Tibial nerve (tissue), 4 donors: ENCODE results near the gene NKAIN2. TPM values are rescaled to one million over a fixed set of nuclear protein-coding genes. Genes with fewer than 3 reads are reported as not detected.

ENCODE experiments used
- DNase-seq, 2 donors: peaks; one replicate each; pipeline ENCODE4 v3.0.0-alpha.2; 2019; ENCODE audit warnings: low spot score in 2 of 2
- H3K27ac ChIP-seq, 4 donors: fragments of 200-600 bp; sonication (generic) in 3 of 4; one replicate each; pipeline ENCODE4 v1.5.1; 2017 to 2019; ENCODE audit warnings: mild to moderate bottlenecking in 1 of 4
- H3K27me3 ChIP-seq, 2 donors: fragments of 200-600 bp; sonication (generic) in 1 of 2; one replicate each; pipeline versions ENCODE4 v1.5.1 to v1.6.0; 2017 to 2019
- H3K36me3 ChIP-seq, 3 donors: fragments of 200-600 bp; sonication (generic); one replicate each; pipeline ENCODE4 v1.5.1; 2018 to 2019
- H3K4me1 ChIP-seq, 4 donors: fragments of 200-600 bp; sonication (generic) in 3 of 4; one replicate each; pipeline ENCODE4 v1.5.1; 2017 to 2019
- H3K4me3 ChIP-seq, 4 donors: fragments of 200-600 bp; sonication (generic) in 3 of 4; one replicate each; pipeline ENCODE4 v1.5.1; 2017 to 2019; ENCODE audit warnings: mild to moderate bottlenecking in 1 of 4, moderate library complexity in 1 of 4
- H3K9me3 ChIP-seq, 4 donors: fragments of 200-600 bp; sonication (generic) in 3 of 4; one replicate each; pipeline ENCODE4 v1.5.1; 2017 to 2019
- EP300 ChIP-seq, 2 donors: sonication (generic); formaldehyde crosslinking; IDR thresholded peaks; one replicate each; pipeline ENCODE4 v1.6.1; 2017; ENCODE audit warnings: antibody characterized with exemption in 2 of 2, mild to moderate bottlenecking in 1 of 2
- POLR2A ChIP-seq, 2 donors: fragments of 450-650 bp; IDR thresholded peaks; one replicate each; pipeline ENCODE4 v1.6.1; 2017; ENCODE audit warnings: antibody characterized with exemption in 2 of 2, mild to moderate bottlenecking in 2 of 2, moderate library complexity in 2 of 2
- WGBS, 2 donors: methylation state at CpG; one replicate each; pipeline ENCODE4 v1.1.5; 2018; 5-methylcytosine and 5-hydroxymethylcytosine counted together
- total RNA-seq, 4 donors: library from RNA; depleted of rRNA; stranded (reverse); fragments of >200 nt; gene quantifications; one replicate each; pipeline ENCODE4 v1.1.0, GENCODE V29; 2016
- TF ChIP-seq, protein P1 (sequence below), 5 experiments: fragments of 200-600 bp in 3 of 5; fragments of 450-650 bp in 2 of 5; sonication (generic) in 3 of 5; IDR thresholded peaks; one replicate each; pipeline ENCODE4 v1.5.1; 2016 to 2019; ENCODE audit warnings: antibody characterized with exemption in 5 of 5, mild to moderate bottlenecking in 3 of 5, moderate library complexity in 2 of 5

The NKAIN2 gene
- total RNA-seq, 4 donors from 2014 or later = 8.1 to 20.8 (median 15.2) TPM

DNA sequence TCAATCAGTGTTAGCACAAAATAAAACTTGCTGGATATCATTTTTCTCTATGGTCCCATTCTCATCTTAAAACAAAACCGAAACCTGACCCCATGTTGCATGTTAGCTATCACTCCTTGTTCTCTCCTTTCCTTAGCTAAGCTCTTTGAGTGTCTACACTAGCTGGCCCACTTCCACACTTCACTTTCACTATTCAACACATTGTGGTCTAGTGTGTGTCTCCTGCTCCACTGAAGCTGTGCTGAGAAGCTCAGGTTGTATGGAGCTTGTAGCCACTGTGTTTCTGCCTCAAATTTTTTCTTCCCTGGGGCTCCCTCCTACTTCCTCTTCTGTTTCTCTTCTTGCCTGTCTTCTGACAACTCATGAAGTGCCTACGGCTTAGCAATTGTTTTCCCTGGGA, 223.0 kb downstream of the NKAIN2 start:
- H3K36me3 ChIP-seq = no peaks in the 10 kb centered on the region
- no peak for DNase-seq
- WGBS, 2 donors = 83 to 90% methylated on average over 2 of the region's 2 CpGs
- H3K27ac ChIP-seq = no peak overlapping the region
- H3K9me3 ChIP-seq = no peaks in the 10 kb centered on the region
- H3K27me3 ChIP-seq = no peaks in the 10 kb centered on the region
- H3K4me1 ChIP-seq = no peaks in the 10 kb centered on the region
- no peak overlapping the region for H3K4me3 ChIP-seq
- TF ChIP-seq POLR2A (IDR thresholded peaks at IDR 0.05) (no peak), EP300 (IDR thresholded peaks at IDR 0.05) (no peak)
- TF ChIP-seq, protein P1, sequence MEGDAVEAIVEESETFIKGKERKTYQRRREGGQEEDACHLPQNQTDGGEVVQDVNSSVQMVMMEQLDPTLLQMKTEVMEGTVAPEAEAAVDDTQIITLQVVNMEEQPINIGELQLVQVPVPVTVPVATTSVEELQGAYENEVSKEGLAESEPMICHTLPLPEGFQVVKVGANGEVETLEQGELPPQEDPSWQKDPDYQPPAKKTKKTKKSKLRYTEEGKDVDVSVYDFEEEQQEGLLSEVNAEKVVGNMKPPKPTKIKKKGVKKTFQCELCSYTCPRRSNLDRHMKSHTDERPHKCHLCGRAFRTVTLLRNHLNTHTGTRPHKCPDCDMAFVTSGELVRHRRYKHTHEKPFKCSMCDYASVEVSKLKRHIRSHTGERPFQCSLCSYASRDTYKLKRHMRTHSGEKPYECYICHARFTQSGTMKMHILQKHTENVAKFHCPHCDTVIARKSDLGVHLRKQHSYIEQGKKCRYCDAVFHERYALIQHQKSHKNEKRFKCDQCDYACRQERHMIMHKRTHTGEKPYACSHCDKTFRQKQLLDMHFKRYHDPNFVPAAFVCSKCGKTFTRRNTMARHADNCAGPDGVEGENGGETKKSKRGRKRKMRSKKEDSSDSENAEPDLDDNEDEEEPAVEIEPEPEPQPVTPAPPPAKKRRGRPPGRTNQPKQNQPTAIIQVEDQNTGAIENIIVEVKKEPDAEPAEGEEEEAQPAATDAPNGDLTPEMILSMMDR (IDR thresholded peaks at IDR 0.05) = no peak

DNA sequence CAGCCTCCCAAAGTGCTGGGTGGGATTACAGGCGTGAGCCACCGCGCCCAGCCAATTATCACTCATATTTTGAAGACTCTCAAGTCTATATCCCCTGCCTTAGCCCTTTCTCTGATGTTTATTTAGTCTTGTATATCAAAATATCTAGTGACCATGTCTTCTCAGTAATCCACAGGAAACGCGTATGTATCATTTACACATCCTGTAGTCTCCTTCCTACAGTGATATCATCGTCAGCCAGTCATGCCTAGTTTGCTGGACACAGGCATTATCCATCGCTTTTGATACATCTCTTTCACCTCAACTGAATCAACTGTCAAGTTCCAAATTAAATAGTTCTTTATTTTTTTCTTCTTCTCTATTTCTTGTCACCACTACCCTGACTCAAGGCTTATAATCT, 223.7 kb downstream of the NKAIN2 start:
- TF ChIP-seq, protein P1 (IDR thresholded peaks at IDR 0.05) = no peak
- TF ChIP-seq EP300 (IDR thresholded peaks at IDR 0.05) = no peak
- TF ChIP-seq POLR2A (IDR thresholded peaks at IDR 0.05) = no peak
- Histone ChIP-seq H3K36me3 (no peaks in the 10 kb centered on the region), H3K4me1 (no peaks in the 10 kb centered on the region), H3K27me3 (no peaks in the 10 kb centered on the region), H3K27ac (no peak overlapping the region), H3K9me3 (no peaks in the 10 kb centered on the region), H3K4me3 (no peak overlapping the region)
- WGBS, 2 donors = 95 to 96% methylated on average over 7 of the region's 7 CpGs
- DNase-seq = no peak

DNA sequence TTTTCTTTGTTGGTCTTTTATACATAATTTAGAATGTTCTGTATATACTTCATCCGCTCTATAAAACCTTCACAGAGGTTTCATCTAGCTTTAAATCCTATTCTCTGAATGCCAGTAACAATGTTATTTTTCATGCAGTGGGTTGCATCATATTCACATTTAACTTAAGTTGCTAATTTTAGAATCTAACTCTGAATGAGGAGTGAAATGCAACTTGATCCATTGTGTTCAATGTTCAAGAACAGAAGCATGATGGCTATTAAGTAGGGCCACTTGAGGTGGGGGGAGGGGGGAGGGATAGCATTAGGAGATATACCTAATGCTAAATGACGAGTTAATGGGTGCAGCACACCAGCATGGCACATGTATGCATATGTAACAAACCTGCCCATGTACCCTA, 224.5 kb downstream of the NKAIN2 start:
- TF ChIP-seq EP300 (IDR thresholded peaks at IDR 0.05) (no peak), POLR2A (IDR thresholded peaks at IDR 0.05) (no peak)
- TF ChIP-seq, protein P1 (IDR thresholded peaks at IDR 0.05) = no peak
- H3K27me3 ChIP-seq = no peaks in the 10 kb centered on the region
- H3K9me3 ChIP-seq = no peaks in the 10 kb centered on the region
- DNase-seq = no peak
- H3K36me3 ChIP-seq = no peaks in the 10 kb centered on the region
- H3K4me3 ChIP-seq = no peak overlapping the region
- WGBS, 2 donors = 91 to 93% methylated on average over 2 of the region's 2 CpGs
- H3K4me1 ChIP-seq = no peaks in the 10 kb centered on the region
- no peak overlapping the region for H3K27ac ChIP-seq

DNA sequence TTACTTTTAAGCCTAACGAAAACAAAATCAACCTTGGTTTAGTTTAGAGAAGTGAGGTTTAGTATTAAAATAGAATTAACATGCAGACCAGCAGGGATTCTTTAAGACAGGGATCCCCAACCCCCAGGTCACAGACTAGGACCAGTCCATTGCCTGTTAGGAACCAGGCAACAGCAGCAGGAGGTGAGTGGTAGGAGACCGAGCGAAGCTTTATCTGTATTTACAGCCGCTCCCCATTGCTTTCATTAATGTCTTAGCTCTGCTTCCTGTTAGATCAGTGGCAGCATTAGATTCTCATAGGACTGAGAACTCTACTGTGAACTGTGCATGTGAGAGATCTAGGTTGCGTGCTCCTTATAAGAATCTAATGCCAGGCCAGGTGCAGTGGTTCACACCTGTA, 225.9 kb downstream of the NKAIN2 start:
- H3K27me3 ChIP-seq = no peaks in the 10 kb centered on the region
- no peak for TF ChIP-seq EP300 (IDR thresholded peaks at IDR 0.05)
- TF ChIP-seq, protein P1 (IDR thresholded peaks at IDR 0.05) = no peak
- TF ChIP-seq POLR2A (IDR thresholded peaks at IDR 0.05) = no peak
- no peak for DNase-seq
- no peaks in the 10 kb centered on the region for H3K4me1 ChIP-seq
- no peak overlapping the region for H3K4me3 ChIP-seq
- 89 to 97% methylated on average over 5 of the region's 5 CpGs for WGBS, 2 donors
- H3K9me3 ChIP-seq = no peaks in the 10 kb centered on the region
- no peaks in the 10 kb centered on the region for H3K36me3 ChIP-seq
- H3K27ac ChIP-seq = no peak overlapping the region

DNA sequence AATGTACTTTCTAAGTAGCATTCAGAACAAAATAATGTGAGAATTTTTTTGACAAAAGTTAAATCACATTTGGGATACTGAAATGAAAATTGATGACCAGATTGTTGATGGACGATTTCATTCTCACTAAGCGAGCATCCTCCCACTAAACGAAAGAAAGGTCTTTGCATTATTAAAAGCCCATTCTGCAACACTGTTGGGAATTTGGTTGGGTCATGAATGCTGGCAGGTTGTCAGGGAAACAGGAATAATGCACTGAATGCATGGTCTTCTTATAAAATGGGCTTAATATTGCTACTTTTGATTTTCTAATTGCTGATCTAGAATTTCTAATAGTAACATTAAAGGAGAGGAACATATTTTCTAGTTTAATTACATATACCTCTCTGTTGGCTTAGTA, 229.8 kb downstream of the NKAIN2 start:
- 43 to 50% methylated on average over 3 of the region's 3 CpGs for WGBS, 2 donors
- DNase-seq = no peak
- TF ChIP-seq EP300 (IDR thresholded peaks at IDR 0.05) (no peak), POLR2A (IDR thresholded peaks at IDR 0.05) (no peak)
- TF ChIP-seq, protein P1 (IDR thresholded peaks at IDR 0.05) = no peak
- Histone ChIP-seq H3K27me3 (no peaks in the 10 kb centered on the region), H3K36me3 (no peaks in the 10 kb centered on the region), H3K4me3 (no peak overlapping the region), H3K27ac (no peak overlapping the region), H3K4me1 (no peaks in the 10 kb centered on the region), H3K9me3 (no peaks in the 10 kb centered on the region)
